HepG2 (cell line): ENCODE measurements around the gene PSMA7. TPM values are rescaled to one million over a fixed set of nuclear protein-coding genes. Genes with fewer than 3 reads are reported as not detected.

Source experiments
- ATAC-seq: fragments of 200-7000 bp; cut with Tn5 transposase; 3 replicates; pipeline ENCODE4 v1.9.1; 2020; ENCODE audit warnings: mild to moderate bottlenecking, moderate library complexity
- BruUV-seq: library from RNA; stranded (reverse); fragments of 400-500 nt; replicated peaks from 2 replicates; lab custom pipeline; 2021; lab: Mats Ljungman, UMichigan
- CTCF ChIA-PET: fragments of 300-600 bp; formaldehyde crosslinking; extraction: SDS; loops from one replicate; lab custom pipeline; 2021; ENCODE audit warnings: low total read pairs, inconsistent platforms, low intra/inter-chr PET ratio; lab: Yijun Ruan, JAX
- POLR2A ChIA-PET: fragments of 350-600 bp; sonication (Branson Sonifier 250); formaldehyde crosslinking; loops from one replicate; lab custom pipeline; 2020; ENCODE audit warnings: antibody characterized with exemption, inconsistent platforms; lab: Yijun Ruan, JAX
- DNase-seq: peaks from one replicate; pipeline ENCODE4 v3.0.0-alpha.2; 2015; ENCODE audit warnings: low spot score
- FAIRE-seq: peaks from 3 replicates; lab custom pipeline; 2011; peaks lifted over from hg19 to GRCh38; lab: Jason Lieb, UNC
- H2AFZ ChIP-seq: one replicate; pipeline ENCODE4 v1.6.1; 2011; ENCODE audit warnings: low read length, inconsistent platforms
- H3K27ac ChIP-seq: fragments of 300-600 bp; 3 replicates; pipeline ENCODE4 v1.8.0; 2011; ENCODE audit warnings: mixed run types, mild to moderate bottlenecking, mixed read lengths, low read length, inconsistent platforms; ENCODE audit not compliant: insufficient read depth; ENCODE audit errors: extremely low read length
- H3K27me3 ChIP-seq, 2 experiments: fragments of 200-600 bp in 1 of 2; 2 replicates in 1 of 2; 3 replicates in 1 of 2; pipeline versions ENCODE4 v1.6.0 to v1.8.0; 2011; ENCODE audit warnings: low read length in 2 of 2, mild to moderate bottlenecking in 2 of 2, moderate library complexity in 2 of 2, inconsistent platforms in 1 of 2; ENCODE audit not compliant: insufficient read depth in 2 of 2, control insufficient read depth in 1 of 2
- H3K36me3 ChIP-seq, 2 experiments: fragments of 200-600 bp in 1 of 2; replicated peaks in 1 of 2; 2 replicates in 1 of 2; 3 replicates in 1 of 2; pipeline versions ENCODE4 v1.5.1 to v1.8.0; 2011; ENCODE audit warnings: low read length in 2 of 2, inconsistent platforms in 1 of 2; ENCODE audit not compliant: insufficient read depth in 2 of 2, control insufficient read depth in 1 of 2
- H3K4me1 ChIP-seq: 2 replicates; pipeline ENCODE4 v1.5.1; 2012; ENCODE audit warnings: low read length, inconsistent platforms; ENCODE audit not compliant: insufficient read depth
- H3K4me2 ChIP-seq: 2 replicates; pipeline ENCODE4 v1.6.0; 2011; ENCODE audit warnings: low read depth, low read length, inconsistent platforms
- H3K4me3 ChIP-seq, 3 experiments: fragments of 200-600 bp in 1 of 3; sonication (generic), shearing (Covaris generic) in 1 of 3; replicated peaks in 1 of 3; 2 replicates each; pipeline ENCODE4 v1.5.1; 2011 to 2016; ENCODE audit warnings: low read length in 3 of 3, inconsistent platforms in 2 of 3, low read depth in 2 of 3, mild to moderate bottlenecking in 2 of 3, control low read depth in 1 of 3, mixed read lengths in 1 of 3; ENCODE audit not compliant: insufficient read depth in 1 of 3
- H3K79me2 ChIP-seq: one replicate; pipeline ENCODE4 v1.6.1; 2011; ENCODE audit warnings: low read length, inconsistent platforms; ENCODE audit not compliant: insufficient read depth
- H3K9ac ChIP-seq: 2 replicates; pipeline ENCODE4 v1.6.0; 2011; ENCODE audit warnings: mild to moderate bottlenecking, low read depth, low read length, inconsistent platforms; ENCODE audit not compliant: insufficient read depth
- H3K9me3 ChIP-seq: 2 replicates; pipeline ENCODE4 v1.5.1; 2012; ENCODE audit warnings: mild to moderate bottlenecking, low read length
- H4K20me1 ChIP-seq: 2 replicates; pipeline ENCODE4 v1.6.0; 2011; ENCODE audit warnings: inconsistent platforms, mild to moderate bottlenecking, low read length, moderate library complexity; ENCODE audit not compliant: insufficient read depth
- NFE2L2 ChIP-seq: fragments of 150-350 bp; IDR thresholded peaks from 2 replicates; pipeline ENCODE4 v1.6.1; 2014; ENCODE audit warnings: low read length
- RBM22 ChIP-seq: fragments of 200-400 bp; formaldehyde crosslinking; optimal IDR thresholded peaks from 2 replicates; pipeline ENCODE3; 2017; ENCODE audit warnings: mild to moderate bottlenecking, low read length, moderate library complexity
- RBM39 ChIP-seq: fragments of 200-400 bp; formaldehyde crosslinking; IDR thresholded peaks from one replicate; pipeline ENCODE4 v1.6.1; 2018; ENCODE audit warnings: antibody characterized with exemption, mild to moderate bottlenecking, low read depth, low read length; ENCODE audit not compliant: poor library complexity, severe bottlenecking
- ZNF577 ChIP-seq: sonication (generic); formaldehyde crosslinking; IDR thresholded peaks from 2 replicates; pipeline ENCODE4 v1.4.0; 2020; ENCODE audit warnings: mild to moderate bottlenecking, low read depth, missing genetic modification reagents, borderline replicate concordance
- WGBS: methylation state at CpG from one replicate; pipeline ENCODE4 v1.1.6; 2017; ENCODE audit warnings: low lambda C conversion rate; 5-methylcytosine and 5-hydroxymethylcytosine counted together
- in situ Hi-C: cut with HindIII; loops from 2 replicates; pipeline ENCODE4 v1.10.0; 2017; ENCODE audit warnings: low pct_unique_long_range_greater_than_20kb; ENCODE audit not compliant: extremely low pct_ligation_motif_present
- intact Hi-C: fragments of 100-400 bp; cut with micrococcal nuclease; formaldehyde crosslinking; loops from one replicate; pipeline ENCODE4 v1.10.0; 2022; ENCODE audit not compliant: unreplicated experiment
- polyA plus RNA-seq, 8 experiments: library from polyadenylated mRNA; depleted of rRNA in 3 of 8; stranded (reverse) in 7 of 8; unstranded in 1 of 8; fragments of >200 nt; fragmentation: Illumina TruSeq in 4 of 8; extraction: Trizol in 4 of 8; gene quantifications; 2 replicates each; pipeline versions ENCODE4 v1.2.1 to v1.2.3, GENCODE V29; 2011 to 2016; ENCODE audit warnings: low read depth in 4 of 8, missing spikeins in 1 of 8, mixed read lengths in 1 of 8; ENCODE audit not compliant: insufficient read depth in 1 of 8
- total RNA-seq, 5 experiments: library from RNA; depleted of rRNA; stranded (reverse); fragments of >200 nt; fragmentation: Illumina TruSeq; extraction: Trizol; gene quantifications; 2 replicates each; pipeline ENCODE4 v1.2.3, GENCODE V29; 2016; ENCODE audit warnings: low read depth in 1 of 5
- TF ChIP-seq, protein P1 (sequence below): sonication (generic); formaldehyde crosslinking; IDR thresholded peaks from 2 replicates; pipeline ENCODE4 v1.5.0; 2020; ENCODE audit warnings: missing genetic modification reagents

The PSMA7 gene
- total and polyA plus RNA-seq, 2 of the 13 experiments (the other 11 are each of a cell fraction or from before 2014, with no cell fraction given): 531 to 631 TPM

- peak; percentile 46 for TF ChIP-seq RBM22
Measured at GRCh38 chr20:62129731-62130531, 13.3 kb downstream of the PSMA7 start (continued).

GRCh38 chr20:62128502-62128901, 14.7 kb downstream of the PSMA7 start:
- TF ChIP-seq, protein P1, sequence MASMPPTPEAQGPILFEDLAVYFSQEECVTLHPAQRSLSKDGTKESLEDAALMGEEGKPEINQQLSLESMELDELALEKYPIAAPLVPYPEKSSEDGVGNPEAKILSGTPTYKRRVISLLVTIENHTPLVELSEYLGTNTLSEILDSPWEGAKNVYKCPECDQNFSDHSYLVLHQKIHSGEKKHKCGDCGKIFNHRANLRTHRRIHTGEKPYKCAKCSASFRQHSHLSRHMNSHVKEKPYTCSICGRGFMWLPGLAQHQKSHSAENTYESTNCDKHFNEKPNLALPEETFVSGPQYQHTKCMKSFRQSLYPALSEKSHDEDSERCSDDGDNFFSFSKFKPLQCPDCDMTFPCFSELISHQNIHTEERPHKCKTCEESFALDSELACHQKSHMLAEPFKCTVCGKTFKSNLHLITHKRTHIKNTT: no peak
- no peak for TF ChIP-seq NFE2L2
- no peak for TF ChIP-seq RBM39
- no peak for TF ChIP-seq ZNF577 (CRISPR knock-in tag)
- TF ChIP-seq, all 625 proteins: peak for 0
- no peak for DNase-seq
- Histone ChIP-seq H3K4me3 (no peak overlapping the region), H3K36me3 (peaks cover 62 to 94% of the 10 kb centered on the region in 2 experiments), H4K20me1 (peaks cover 11% of the 10 kb centered on the region), H3K9ac (no peak overlapping the region), H2AFZ (no peak overlapping the region), H3K27me3 (no peaks in the 10 kb centered on the region), H3K27ac (no peak overlapping the region), H3K4me1 (peaks cover 15% of the 10 kb centered on the region), H3K4me2 (no peak overlapping the region), H3K9me3 (no peaks in the 10 kb centered on the region), H3K79me2 (peaks cover 19% of the 10 kb centered on the region)
- intact Hi-C loops (no loop called here), in situ Hi-C loops (no loop called here)
- ChIA-PET POLR2A (interaction anchor here (1.2 to 1.4 kb wide), 2 partner anchors 13 to 61 kb away, joined by 4 to 6 read pairs; no protein-coding TSS in a partner anchor), CTCF (no interaction called here)
- 89% methylated on average over 6 of the region's 6 CpGs for WGBS
- ATAC-seq: no peak
- BruUV-seq: no TSS peak
- no peak for FAIRE-seq
